HL-60 (cell line): ENCODE results near the gene METTL25.

Source experiments
- CTCF ChIP-seq: IDR thresholded peaks from one replicate; pipeline ENCODE4 v1.5.1; 2011; ENCODE audit warnings: low read length, control low read depth, inconsistent platforms; ENCODE audit not compliant: insufficient read depth
- POLR2AphosphoS5 ChIP-seq: IDR thresholded peaks from 2 replicates; pipeline ENCODE4 v1.6.1; 2012; ENCODE audit warnings: low read depth

- TF ChIP-seq CTCF (no peak), POLR2AphosphoS5 (no peak)
Measured at GRCh38 chr12:82434392-82434911, 76.1 kb downstream of the METTL25 start.
